Cardiac fibroblast (primary cell): ENCODE results near the gene CTBP1.

Source experiments
- DNase-seq, 2 donors: peaks; one replicate each; pipeline versions ENCODE4 v3.0.0 to v3.0.0-alpha.2; 2010; ENCODE audit warnings: low read depth in 2 of 2
- H3K4me3 ChIP-seq, 2 donors: replicated peaks in 1 of 2; 1 replicate in 1 of 2; 2 replicates in 1 of 2; pipeline ENCODE4 v1.5.1; 2011; ENCODE audit warnings: low read depth in 2 of 2, low read length in 2 of 2, mild to moderate bottlenecking in 2 of 2, moderate library complexity in 1 of 2
- TF ChIP-seq, protein P1 (sequence below): IDR thresholded peaks from one replicate; pipeline ENCODE4 v1.5.1; 2011; ENCODE audit warnings: low read depth, mild to moderate bottlenecking, low read length, inconsistent platforms

Gene CTBP1

DNA sequence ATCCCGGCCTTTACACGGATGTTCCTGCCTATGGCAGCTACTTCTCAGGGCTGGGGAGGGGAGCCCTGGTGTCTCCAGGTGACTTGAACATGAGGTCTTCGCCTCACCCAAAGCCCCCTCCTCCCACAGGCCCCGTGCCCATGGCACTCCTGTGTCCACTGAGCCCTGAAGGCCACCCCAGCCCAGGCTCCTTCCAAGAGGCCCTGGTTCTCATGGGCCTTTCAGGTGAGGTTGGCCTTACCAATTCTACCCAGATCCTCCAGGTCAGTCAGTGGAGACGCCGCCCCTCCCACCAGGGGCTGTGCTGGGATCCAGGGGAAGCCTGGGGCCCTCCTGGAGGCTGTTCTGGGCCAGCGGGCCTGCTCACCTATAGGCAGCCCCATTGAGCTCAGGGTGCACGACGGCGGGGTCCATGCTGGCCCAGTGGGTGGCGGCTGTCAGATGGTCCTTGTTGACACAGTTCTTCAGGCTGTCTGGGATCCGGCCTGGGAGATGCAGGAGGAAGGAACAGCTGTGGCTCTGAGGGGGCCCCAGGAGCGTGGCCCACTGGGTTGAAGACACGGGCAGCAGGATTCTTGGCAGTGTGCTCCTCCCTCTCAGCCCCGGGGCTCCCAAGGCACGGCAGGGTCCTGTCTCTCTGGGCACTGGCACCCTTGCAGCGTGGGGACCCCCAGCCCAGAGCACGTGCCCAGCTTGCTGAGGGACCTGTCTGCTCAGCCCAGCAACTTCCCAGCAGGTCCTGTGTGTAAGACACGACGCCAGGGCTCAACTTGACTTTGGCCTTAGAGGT is 36.2 kb downstream of the CTBP1 start:
- TF ChIP-seq, protein P1, sequence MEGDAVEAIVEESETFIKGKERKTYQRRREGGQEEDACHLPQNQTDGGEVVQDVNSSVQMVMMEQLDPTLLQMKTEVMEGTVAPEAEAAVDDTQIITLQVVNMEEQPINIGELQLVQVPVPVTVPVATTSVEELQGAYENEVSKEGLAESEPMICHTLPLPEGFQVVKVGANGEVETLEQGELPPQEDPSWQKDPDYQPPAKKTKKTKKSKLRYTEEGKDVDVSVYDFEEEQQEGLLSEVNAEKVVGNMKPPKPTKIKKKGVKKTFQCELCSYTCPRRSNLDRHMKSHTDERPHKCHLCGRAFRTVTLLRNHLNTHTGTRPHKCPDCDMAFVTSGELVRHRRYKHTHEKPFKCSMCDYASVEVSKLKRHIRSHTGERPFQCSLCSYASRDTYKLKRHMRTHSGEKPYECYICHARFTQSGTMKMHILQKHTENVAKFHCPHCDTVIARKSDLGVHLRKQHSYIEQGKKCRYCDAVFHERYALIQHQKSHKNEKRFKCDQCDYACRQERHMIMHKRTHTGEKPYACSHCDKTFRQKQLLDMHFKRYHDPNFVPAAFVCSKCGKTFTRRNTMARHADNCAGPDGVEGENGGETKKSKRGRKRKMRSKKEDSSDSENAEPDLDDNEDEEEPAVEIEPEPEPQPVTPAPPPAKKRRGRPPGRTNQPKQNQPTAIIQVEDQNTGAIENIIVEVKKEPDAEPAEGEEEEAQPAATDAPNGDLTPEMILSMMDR, result no peak
- no peak for DNase-seq
- H3K4me3 ChIP-seq, result no peak overlapping the region

DNA sequence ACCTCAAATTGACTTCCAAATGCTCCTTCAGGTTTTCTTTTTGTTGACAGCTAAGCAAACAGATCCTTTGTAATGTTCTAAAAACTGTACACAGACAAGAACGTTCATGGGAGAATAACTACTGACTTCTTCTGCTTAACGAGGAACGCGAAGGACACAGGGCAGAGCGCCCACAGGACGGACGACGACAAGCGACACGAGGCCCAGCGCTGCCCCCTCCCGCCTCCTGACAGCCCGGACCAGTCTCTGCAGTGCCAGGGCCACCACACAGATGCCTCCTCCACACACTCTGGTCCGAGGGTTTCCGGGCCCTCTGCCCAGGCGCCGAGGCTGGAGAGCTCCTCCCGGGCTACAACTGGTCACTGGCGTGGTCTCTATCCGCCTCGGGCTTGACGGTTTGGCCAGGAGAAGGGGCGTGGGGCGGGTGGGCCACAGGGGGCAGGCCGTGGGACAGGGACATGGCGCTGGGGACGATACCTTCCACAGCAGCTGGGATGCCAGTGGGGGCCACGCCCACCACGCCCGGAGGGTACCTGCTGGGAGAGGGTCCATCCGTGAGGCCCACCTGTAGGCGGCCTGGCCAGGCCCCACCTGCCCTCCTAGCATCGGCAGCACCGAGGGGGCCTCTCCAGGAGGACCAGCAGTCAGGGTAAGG is 36.9 kb downstream of the CTBP1 start:
- DNase-seq, result no peak
- TF ChIP-seq, protein P1, result no peak
- no peak overlapping the region for H3K4me3 ChIP-seq

DNA sequence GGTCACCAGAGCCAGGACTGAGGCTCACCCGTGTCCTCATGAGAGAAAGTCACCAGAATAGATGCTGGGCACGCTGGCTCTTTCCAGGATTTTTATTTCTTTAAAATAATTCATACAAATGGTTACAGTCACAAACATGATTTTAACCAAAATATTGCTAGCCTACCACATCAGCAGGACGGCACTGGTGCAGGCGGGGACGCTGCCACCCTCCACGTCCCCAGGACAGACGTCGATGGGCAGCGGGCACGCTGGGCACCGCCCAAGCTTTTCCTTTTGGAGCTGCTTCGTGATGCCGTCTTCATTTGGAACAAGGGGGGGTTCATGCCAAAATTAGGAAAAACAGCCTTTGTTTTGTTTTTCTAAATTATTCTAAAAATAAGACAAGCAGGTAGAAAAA is 37.6 kb downstream of the CTBP1 start:
- TF ChIP-seq, protein P1, result no peak
- no peak overlapping the region for H3K4me3 ChIP-seq
- no peak for DNase-seq

DNA sequence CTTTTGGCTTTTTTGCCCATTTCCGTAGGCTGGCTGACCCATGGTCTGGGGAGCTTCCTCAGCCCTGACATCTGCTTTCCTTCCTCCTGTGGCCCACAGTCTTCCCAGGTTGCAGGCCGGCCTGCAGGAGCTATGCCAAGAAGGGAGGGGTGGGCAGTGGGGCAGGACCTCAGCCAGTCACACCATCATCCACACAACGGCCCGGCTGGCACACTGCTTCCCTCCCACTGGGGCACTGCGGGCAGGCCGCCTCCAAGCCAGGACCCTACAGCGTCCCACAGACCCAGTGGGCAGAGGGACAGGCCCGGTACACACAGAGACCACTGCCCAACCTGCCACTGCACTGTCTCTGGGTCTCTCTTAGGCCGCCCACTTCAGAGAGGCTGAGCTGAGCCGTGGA is 38.0 kb downstream of the CTBP1 start:
- H3K4me3 ChIP-seq, result no peak overlapping the region
- DNase-seq, result no peak
- TF ChIP-seq, protein P1, result no peak

DNA sequence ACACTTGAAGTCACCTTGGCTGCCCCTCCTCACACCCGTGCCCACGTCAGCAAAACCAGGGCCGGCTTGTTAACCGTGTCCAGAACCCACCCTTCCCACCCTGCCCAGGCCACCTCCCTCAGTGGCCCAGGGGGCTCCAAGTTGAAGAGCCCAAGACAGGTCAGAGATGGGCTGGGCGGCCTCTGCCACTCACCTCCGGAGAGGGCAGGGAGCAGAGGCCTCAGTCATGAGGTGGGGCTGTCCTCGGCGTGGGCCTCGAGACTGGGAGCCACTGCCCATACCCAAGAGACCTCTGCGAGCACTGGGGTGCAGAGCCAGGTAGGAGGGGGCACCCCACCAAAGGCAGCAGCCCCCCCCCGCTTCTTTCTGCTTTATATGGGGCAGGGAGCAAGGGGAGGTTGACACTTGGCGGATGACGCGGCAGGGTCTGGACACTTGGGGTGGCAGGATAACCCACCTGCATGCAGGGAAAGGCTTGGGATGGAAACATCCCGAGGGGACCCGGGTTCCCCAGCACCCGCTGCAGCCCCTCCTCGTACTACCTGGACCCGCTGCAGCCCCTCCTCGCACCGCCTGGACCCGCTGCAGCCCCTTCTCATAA is 38.6 kb downstream of the CTBP1 start:
- H3K4me3 ChIP-seq, result no peak overlapping the region
- TF ChIP-seq, protein P1, result no peak
- DNase-seq, result no peak

DNA sequence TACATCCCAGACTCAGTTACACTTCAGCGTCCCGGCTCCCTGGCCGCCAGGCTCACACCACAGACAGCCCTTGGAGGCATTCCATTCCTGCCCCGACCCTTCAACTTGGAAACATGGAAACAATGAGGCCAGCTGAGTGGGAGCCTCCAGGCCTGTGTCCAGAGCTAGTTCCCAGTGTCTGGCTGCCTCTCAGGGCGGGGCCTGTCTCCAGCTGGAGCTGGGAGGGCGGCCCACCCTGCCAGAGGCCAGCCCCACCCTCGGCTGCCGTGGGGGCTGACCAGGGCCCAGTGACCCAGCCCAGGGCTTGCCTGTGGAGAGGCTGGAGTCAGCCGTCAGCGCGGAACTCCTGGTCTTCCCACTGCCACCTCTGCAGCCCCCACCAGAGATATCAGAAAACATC is 39.1 kb downstream of the CTBP1 start:
- no peak overlapping the region for H3K4me3 ChIP-seq
- DNase-seq, result peak; percentile 71 to 94
- TF ChIP-seq, protein P1, result no peak
